ENCODE data around the gene SLC37A1.

Gene SLC37A1

GRCh38 chr21:42618707-42619102 is 105.1 kb downstream of the SLC37A1 start (continued):
- TF ChIP-seq, protein P1, sequence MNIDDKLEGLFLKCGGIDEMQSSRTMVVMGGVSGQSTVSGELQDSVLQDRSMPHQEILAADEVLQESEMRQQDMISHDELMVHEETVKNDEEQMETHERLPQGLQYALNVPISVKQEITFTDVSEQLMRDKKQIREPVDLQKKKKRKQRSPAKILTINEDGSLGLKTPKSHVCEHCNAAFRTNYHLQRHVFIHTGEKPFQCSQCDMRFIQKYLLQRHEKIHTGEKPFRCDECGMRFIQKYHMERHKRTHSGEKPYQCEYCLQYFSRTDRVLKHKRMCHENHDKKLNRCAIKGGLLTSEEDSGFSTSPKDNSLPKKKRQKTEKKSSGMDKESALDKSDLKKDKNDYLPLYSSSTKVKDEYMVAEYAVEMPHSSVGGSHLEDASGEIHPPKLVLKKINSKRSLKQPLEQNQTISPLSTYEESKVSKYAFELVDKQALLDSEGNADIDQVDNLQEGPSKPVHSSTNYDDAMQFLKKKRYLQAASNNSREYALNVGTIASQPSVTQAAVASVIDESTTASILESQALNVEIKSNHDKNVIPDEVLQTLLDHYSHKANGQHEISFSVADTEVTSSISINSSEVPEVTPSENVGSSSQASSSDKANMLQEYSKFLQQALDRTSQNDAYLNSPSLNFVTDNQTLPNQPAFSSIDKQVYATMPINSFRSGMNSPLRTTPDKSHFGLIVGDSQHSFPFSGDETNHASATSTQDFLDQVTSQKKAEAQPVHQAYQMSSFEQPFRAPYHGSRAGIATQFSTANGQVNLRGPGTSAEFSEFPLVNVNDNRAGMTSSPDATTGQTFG (tag by site-specific recombination; IDR thresholded peaks at IDR 0.05; ENCODE audit: borderline replicate concordance), result no peak

DNA sequence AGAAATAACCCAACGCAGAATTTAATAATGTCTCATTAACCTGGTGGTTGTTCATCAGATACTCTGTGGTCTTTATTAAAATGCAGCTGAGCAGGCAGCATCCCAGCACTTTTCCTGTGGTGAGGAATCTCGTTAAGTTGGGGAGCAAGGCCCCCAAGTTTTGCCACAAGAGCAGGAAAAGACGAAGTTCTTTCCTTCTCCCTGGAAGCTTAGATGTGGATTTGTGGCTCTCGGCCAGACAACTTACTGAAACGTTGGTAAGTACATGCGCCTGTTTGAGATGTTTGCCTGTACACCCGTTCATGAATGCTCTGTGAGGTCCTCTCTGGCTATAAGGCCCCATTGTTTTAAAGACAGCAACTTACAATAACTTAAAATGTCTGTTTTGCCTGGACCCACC is 105.5 kb downstream of the SLC37A1 start:
- no peak overlapping the region for H3K4me3 ChIP-seq (ENCODE audit: low read depth, low read length)
- H3K4me1 ChIP-seq (ENCODE audit: control insufficient read depth, insufficient read depth, low read length), result no peaks in the 10 kb centered on the region
- ChIA-PET POLR2A (no interaction called here), CTCF (interaction anchor here (0.6 kb wide), 2 partner anchors 12 to 323 kb away, joined by 3 read pairs; no protein-coding TSS in a partner anchor)
- no peaks in the 10 kb centered on the region for H3K9me3 ChIP-seq (ENCODE audit: control insufficient read depth, insufficient read depth, low read depth, low read length)
- H3K36me3 ChIP-seq (ENCODE audit: control insufficient read depth in 2 of 2, insufficient read depth in 1 of 2, low read length in 2 of 2), result no peaks in the 10 kb centered on the region
- TF ChIP-seq BCL11A (tag by site-specific recombination; IDR thresholded peaks at IDR 0.05; ENCODE audit: low read depth) (no peak), KLF10 (tag by site-specific recombination; IDR thresholded peaks at IDR 0.05) (no peak)
- H3K27ac ChIP-seq (ENCODE audit: extremely low read depth, low read depth, low read length), result no peak overlapping the region

DNA sequence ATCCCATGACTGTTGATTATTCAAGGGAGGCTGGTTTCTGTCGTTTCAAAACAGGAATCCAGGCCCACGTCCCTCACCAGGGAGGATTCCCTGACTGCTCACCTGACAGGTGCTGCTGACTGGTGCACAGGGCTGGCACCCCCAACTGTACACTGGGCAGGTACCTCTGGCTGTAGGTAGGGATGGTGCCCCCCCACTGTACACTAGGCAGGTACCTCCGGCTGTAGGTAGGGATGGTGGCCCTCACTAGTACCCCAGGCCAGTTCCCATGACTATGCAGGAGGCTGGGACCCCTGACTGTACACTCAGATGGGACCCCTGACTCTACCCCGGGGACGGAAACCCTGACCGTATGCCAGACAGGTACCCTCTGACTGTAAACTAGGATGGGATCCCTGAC is 106.2 kb downstream of the SLC37A1 start:
- no peaks in the 10 kb centered on the region for H3K4me1 ChIP-seq (ENCODE audit: control insufficient read depth, insufficient read depth, low read length)
- no peaks in the 10 kb centered on the region for H3K9me3 ChIP-seq (ENCODE audit: control insufficient read depth, insufficient read depth, low read depth, low read length)
- ChIA-PET POLR2A (no interaction called here), CTCF (interaction anchor here (0.6 kb wide), 2 partner anchors 11 to 324 kb away, joined by 3 read pairs; no protein-coding TSS in a partner anchor)
- H3K4me3 ChIP-seq (ENCODE audit: low read depth, low read length), result no peak overlapping the region
- no peaks in the 10 kb centered on the region for H3K36me3 ChIP-seq (ENCODE audit: control insufficient read depth in 2 of 2, insufficient read depth in 1 of 2, low read length in 2 of 2)
- no peak overlapping the region for H3K27ac ChIP-seq (ENCODE audit: extremely low read depth, low read depth, low read length)
- TF ChIP-seq ZNF473 (tag by site-specific recombination; IDR thresholded peaks at IDR 0.05) (no peak), ZNF555 (tag by site-specific recombination; conservative IDR thresholded peaks at IDR 0.05) (no peak), ZNF202 (tag by site-specific recombination; IDR thresholded peaks at IDR 0.05; ENCODE audit: borderline replicate concordance) (no peak), HOXD13 (CRISPR knock-in tag; IDR thresholded peaks at IDR 0.05; ENCODE audit: borderline replicate concordance) (no peak), ZBTB11 (tag by site-specific recombination; conservative IDR thresholded peaks at IDR 0.05; ENCODE audit: low read depth) (no peak), ZNF311 (tag by site-specific recombination; IDR thresholded peaks at IDR 0.05; ENCODE audit: borderline replicate concordance) (no peak), ZNF768 (tag by site-specific recombination; IDR thresholded peaks at IDR 0.05) (no peak), ZNF747 (tag by site-specific recombination; IDR thresholded peaks at IDR 0.05) (no peak), ZNF426 (tag by site-specific recombination; IDR thresholded peaks at IDR 0.05) (no peak), ZNF292 (tag by site-specific recombination; IDR thresholded peaks at IDR 0.05; ENCODE audit: borderline replicate concordance, low read depth) (no peak), ZFP3 (tag by site-specific recombination; IDR thresholded peaks at IDR 0.05; ENCODE audit: low read depth) (no peak), ZNF670 (tag by site-specific recombination; IDR thresholded peaks at IDR 0.05; ENCODE audit: low read depth) (no peak), ZNF76 (tag by site-specific recombination; IDR thresholded peaks at IDR 0.05; ENCODE audit: borderline replicate concordance, low read depth) (no peak)
- TF ChIP-seq, protein P2, sequence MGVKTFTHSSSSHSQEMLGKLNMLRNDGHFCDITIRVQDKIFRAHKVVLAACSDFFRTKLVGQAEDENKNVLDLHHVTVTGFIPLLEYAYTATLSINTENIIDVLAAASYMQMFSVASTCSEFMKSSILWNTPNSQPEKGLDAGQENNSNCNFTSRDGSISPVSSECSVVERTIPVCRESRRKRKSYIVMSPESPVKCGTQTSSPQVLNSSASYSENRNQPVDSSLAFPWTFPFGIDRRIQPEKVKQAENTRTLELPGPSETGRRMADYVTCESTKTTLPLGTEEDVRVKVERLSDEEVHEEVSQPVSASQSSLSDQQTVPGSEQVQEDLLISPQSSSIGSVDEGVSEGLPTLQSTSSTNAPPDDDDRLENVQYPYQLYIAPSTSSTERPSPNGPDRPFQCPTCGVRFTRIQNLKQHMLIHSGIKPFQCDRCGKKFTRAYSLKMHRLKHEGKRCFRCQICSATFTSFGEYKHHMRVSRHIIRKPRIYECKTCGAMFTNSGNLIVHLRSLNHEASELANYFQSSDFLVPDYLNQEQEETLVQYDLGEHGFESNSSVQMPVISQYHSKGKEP (tag by site-specific recombination; IDR thresholded peaks at IDR 0.05), result no peak
- TF ChIP-seq, protein P3, sequence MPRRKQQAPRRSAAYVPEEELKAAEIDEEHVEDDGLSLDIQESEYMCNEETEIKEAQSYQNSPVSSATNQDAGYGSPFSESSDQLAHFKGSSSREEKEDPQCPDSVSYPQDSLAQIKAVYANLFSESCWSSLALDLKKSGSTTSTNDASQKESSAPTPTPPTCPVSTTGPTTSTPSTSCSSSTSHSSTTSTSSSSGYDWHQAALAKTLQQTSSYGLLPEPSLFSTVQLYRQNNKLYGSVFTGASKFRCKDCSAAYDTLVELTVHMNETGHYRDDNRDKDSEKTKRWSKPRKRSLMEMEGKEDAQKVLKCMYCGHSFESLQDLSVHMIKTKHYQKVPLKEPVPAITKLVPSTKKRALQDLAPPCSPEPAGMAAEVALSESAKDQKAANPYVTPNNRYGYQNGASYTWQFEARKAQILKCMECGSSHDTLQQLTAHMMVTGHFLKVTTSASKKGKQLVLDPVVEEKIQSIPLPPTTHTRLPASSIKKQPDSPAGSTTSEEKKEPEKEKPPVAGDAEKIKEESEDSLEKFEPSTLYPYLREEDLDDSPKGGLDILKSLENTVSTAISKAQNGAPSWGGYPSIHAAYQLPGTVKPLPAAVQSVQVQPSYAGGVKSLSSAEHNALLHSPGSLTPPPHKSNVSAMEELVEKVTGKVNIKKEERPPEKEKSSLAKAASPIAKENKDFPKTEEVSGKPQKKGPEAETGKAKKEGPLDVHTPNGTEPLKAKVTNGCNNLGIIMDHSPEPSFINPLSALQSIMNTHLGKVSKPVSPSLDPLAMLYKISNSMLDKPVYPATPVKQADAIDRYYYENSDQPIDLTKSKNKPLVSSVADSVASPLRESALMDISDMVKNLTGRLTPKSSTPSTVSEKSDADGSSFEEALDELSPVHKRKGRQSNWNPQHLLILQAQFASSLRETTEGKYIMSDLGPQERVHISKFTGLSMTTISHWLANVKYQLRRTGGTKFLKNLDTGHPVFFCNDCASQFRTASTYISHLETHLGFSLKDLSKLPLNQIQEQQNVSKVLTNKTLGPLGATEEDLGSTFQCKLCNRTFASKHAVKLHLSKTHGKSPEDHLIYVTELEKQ (tag by site-specific recombination; IDR thresholded peaks at IDR 0.05; ENCODE audit: borderline replicate concordance), result no peak
- TF ChIP-seq, protein P4, sequence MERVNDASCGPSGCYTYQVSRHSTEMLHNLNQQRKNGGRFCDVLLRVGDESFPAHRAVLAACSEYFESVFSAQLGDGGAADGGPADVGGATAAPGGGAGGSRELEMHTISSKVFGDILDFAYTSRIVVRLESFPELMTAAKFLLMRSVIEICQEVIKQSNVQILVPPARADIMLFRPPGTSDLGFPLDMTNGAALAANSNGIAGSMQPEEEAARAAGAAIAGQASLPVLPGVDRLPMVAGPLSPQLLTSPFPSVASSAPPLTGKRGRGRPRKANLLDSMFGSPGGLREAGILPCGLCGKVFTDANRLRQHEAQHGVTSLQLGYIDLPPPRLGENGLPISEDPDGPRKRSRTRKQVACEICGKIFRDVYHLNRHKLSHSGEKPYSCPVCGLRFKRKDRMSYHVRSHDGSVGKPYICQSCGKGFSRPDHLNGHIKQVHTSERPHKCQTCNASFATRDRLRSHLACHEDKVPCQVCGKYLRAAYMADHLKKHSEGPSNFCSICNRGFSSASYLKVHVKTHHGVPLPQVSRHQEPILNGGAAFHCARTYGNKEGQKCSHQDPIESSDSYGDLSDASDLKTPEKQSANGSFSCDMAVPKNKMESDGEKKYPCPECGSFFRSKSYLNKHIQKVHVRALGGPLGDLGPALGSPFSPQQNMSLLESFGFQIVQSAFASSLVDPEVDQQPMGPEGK (tag by site-specific recombination; IDR thresholded peaks at IDR 0.05), result no peak
